CD4-positive, alpha-beta memory T cell (primary cell): ENCODE data around the gene TRAPPC3L. TPM values are rescaled to one million over a fixed set of nuclear protein-coding genes. Genes with fewer than 3 reads are reported as not detected.

Source experiments
- CTCF ChIA-PET: fragments of 350-600 bp; sonication (Branson Sonifier 250); formaldehyde crosslinking; loops from one replicate; lab custom pipeline; 2021; ENCODE audit warnings: inconsistent platforms; ENCODE audit not compliant: partially characterized antibody; lab: Charles Lee
- POLR2A ChIA-PET: fragments of 350-600 bp; sonication (Branson Sonifier 250); formaldehyde crosslinking; loops from one replicate; lab custom pipeline; 2021; ENCODE audit not compliant: partially characterized antibody; lab: Charles Lee
- DNase-seq, 5 donors: peaks; one replicate each; pipeline versions ENCODE4 v3.0.0 to v3.0.0-alpha.2; 2020 to 2022; ENCODE audit warnings: mixed read lengths in 1 of 5
- H3K27ac ChIP-seq: one replicate; pipeline ENCODE4 v1.7.0; 2013; ENCODE audit warnings: low read depth, low read length
- H3K27me3 ChIP-seq: 2 replicates; pipeline ENCODE4 v1.7.0; 2013; ENCODE audit warnings: mild to moderate bottlenecking, low read length, moderate library complexity; ENCODE audit not compliant: insufficient read depth
- H3K36me3 ChIP-seq: 2 replicates; pipeline ENCODE4 v1.7.0; 2013; ENCODE audit warnings: mild to moderate bottlenecking, low read length, moderate library complexity; ENCODE audit not compliant: insufficient read depth
- H3K4me1 ChIP-seq: 2 replicates; pipeline ENCODE4 v1.7.0; 2013; ENCODE audit warnings: mild to moderate bottlenecking, low read length, moderate library complexity; ENCODE audit not compliant: insufficient read depth
- H3K4me3 ChIP-seq, 2 donors: one replicate each; pipeline ENCODE4 v1.7.0; 2013; ENCODE audit warnings: low read length in 2 of 2, mild to moderate bottlenecking in 1 of 2
- H3K9me3 ChIP-seq, 2 donors: one replicate each; pipeline ENCODE4 v1.7.0; 2013; ENCODE audit warnings: low read length in 2 of 2, control low read depth in 1 of 2; ENCODE audit not compliant: control insufficient read depth in 1 of 2
- H3K27ac Mint-ChIP-seq, 7 donors: one replicate each; pipeline ENCODE4 v1.8.0; 2020 to 2021; ENCODE audit warnings: mixed read lengths in 7 of 7, mild to moderate bottlenecking in 6 of 7, inconsistent platforms in 3 of 7, moderate library complexity in 3 of 7
- H3K27me3 Mint-ChIP-seq, 2 donors: one replicate each; pipeline ENCODE4 v1.8.0; 2020 to 2021; ENCODE audit warnings: mixed read lengths in 2 of 2
- H3K36me3 Mint-ChIP-seq, 2 donors: one replicate each; pipeline ENCODE4 v1.8.0; 2020 to 2021; ENCODE audit warnings: mixed read lengths in 2 of 2, inconsistent platforms in 1 of 2, mild to moderate bottlenecking in 1 of 2
- H3K4me1 Mint-ChIP-seq, 4 donors: one replicate each; pipeline ENCODE4 v1.8.0; 2020 to 2021; ENCODE audit warnings: mixed read lengths in 4 of 4, mild to moderate bottlenecking in 1 of 4
- H3K4me3 Mint-ChIP-seq, 8 donors: one replicate each; pipeline ENCODE4 v1.8.0; 2020 to 2021; ENCODE audit warnings: mixed read lengths in 8 of 8, mild to moderate bottlenecking in 7 of 8, moderate library complexity in 6 of 8, inconsistent platforms in 3 of 8
- H3K9me3 Mint-ChIP-seq, 8 donors: one replicate each; pipeline ENCODE4 v1.8.0; 2020 to 2021; ENCODE audit warnings: mixed read lengths in 8 of 8, mild to moderate bottlenecking in 5 of 8, inconsistent platforms in 3 of 8, moderate library complexity in 1 of 8
- intact Hi-C: fragments of 100-400 bp; cut with micrococcal nuclease; formaldehyde crosslinking; loops from one replicate; pipeline ENCODE4 v1.15.1; 2023
- polyA plus RNA-seq, 2 donors: library from polyadenylated mRNA; unstranded; fragments of 300-500 nt; fragmentation: Illumina TruSeq; gene quantifications; one replicate each; pipeline ENCODE4 v1.2.3, GENCODE V29; 2021
- total RNA-seq, 2 experiments: library from RNA; stranded (reverse); gene quantifications; one replicate each; pipeline ENCODE4 v1.2.3, GENCODE V29; 2021

The TRAPPC3L gene
- total and polyA plus RNA-seq, 4 experiments from 2014 or later, result not detected

DNA sequence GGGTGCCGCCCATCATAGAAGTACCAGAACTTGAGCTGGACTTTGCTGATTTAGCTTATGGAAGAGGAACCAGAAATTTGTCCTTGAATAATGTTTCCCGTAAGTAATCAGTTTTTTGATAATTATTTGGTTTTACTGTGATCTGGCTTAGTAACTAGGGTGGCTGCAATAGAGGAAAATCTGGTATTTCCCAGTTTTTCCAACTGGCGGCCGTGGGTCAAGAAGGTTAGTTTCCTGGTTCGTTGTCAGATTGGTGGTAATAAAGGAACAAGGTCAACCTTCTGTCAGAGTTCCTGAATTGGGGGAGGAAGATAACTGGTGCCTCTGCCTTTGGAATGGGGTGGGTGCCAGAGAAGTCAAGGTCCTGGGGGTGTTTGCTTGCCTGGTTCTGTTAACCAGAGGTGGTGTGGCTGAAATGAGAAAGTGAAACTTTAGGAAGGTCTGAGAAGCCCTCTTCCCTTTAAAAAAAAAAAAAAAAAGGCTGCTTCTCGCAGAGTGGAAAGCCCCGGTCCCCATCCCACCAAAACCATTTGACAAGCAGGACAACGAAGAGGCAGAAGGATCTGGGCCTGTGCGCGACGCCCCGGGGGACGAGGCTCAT, 84.1 kb downstream of the TRAPPC3L start, which contains the start of gene CALHM6:
Gene CALHM6 (plus strand): TSS at position 45 of the 601 bp plus-strand sequence. CDS start 555 bp downstream, at position 600.
- no peak within 1 kb of the TSS for H3K27ac ChIP-seq
- DNase-seq, result no peak
- H3K9me3 ChIP-seq, result no peaks in the 10 kb centered on the region
- H3K36me3 ChIP-seq, result no peaks in the 10 kb centered on the region
- H3K36me3 Mint-ChIP-seq, result no peaks in the 10 kb centered on the region
- H3K9me3 Mint-ChIP-seq, result peaks cover 0 to 3% (median 0%) of the 10 kb centered on the region in 8 donors
- H3K27me3 ChIP-seq, result no peaks in the 10 kb centered on the region
- ChIA-PET POLR2A (no interaction called here), CTCF (interaction anchor here (1.0 kb wide), 1 partner anchor 174 kb away, joined by 4 read pairs; no protein-coding TSS in a partner anchor)
- H3K4me1 ChIP-seq, result peaks cover 12% of the 10 kb centered on the region
- peaks cover 9 to 32% (median 28%) of the 10 kb centered on the region in 4 donors for H3K4me1 Mint-ChIP-seq
- H3K27ac Mint-ChIP-seq, result peak within 1 kb of the TSS in 6 of 7 donors; percentile 14 to 87 (median 72)
- intact Hi-C loops, result no loop called here
- H3K4me3 ChIP-seq, result peak within 1 kb of the TSS; percentile 26 to 54
- peaks cover 10 to 17% of the 10 kb centered on the region in 2 donors for H3K27me3 Mint-ChIP-seq
- H3K4me3 Mint-ChIP-seq, result peak within 1 kb of the TSS; percentile 72 to 87 (median 80)

GRCh38 chr6:116459927-116460326, 85.6 kb downstream of the TRAPPC3L start:
- POLR2A ChIA-PET, result no interaction called here
- H3K9me3 ChIP-seq, result no peaks in the 10 kb centered on the region
- peaks cover 0 to 3% (median 0%) of the 10 kb centered on the region in 8 donors for H3K9me3 Mint-ChIP-seq
- DNase-seq, result no peak
- H3K36me3 Mint-ChIP-seq, result no peaks in the 10 kb centered on the region
- intact Hi-C loops, result no loop called here
- peaks cover 9 to 32% (median 26%) of the 10 kb centered on the region in 4 donors for H3K4me1 Mint-ChIP-seq
- CTCF ChIA-PET, result no interaction called here
- H3K27ac Mint-ChIP-seq, result no peak overlapping the region
- no peak overlapping the region for H3K27ac ChIP-seq
- H3K36me3 ChIP-seq, result no peaks in the 10 kb centered on the region
- H3K4me3 Mint-ChIP-seq, result peak overlapping the region in 2 of 8 donors; percentile 26 to 33
- peaks cover 12% of the 10 kb centered on the region for H3K4me1 ChIP-seq
- H3K27me3 ChIP-seq, result no peaks in the 10 kb centered on the region
- peaks cover 10 to 17% of the 10 kb centered on the region in 2 donors for H3K27me3 Mint-ChIP-seq
- H3K4me3 ChIP-seq, result no peak overlapping the region

- DNase-seq, result no peak
- Mint-ChIP-seq H3K36me3 (no peaks in the 10 kb centered on the region), H3K27ac (no peak overlapping the region), H3K27me3 (peaks cover 8 to 16% of the 10 kb centered on the region in 2 donors), H3K4me1 (peaks cover 7 to 26% (median 18%) of the 10 kb centered on the region in 4 donors), H3K4me3 (no peak overlapping the region), H3K9me3 (peaks cover 0 to 3% (median 0%) of the 10 kb centered on the region in 8 donors)
- Histone ChIP-seq H3K4me3 (no peak overlapping the region), H3K27me3 (no peaks in the 10 kb centered on the region), H3K4me1 (peaks cover 12% of the 10 kb centered on the region), H3K9me3 (no peaks in the 10 kb centered on the region), H3K27ac (no peak overlapping the region), H3K36me3 (no peaks in the 10 kb centered on the region)
- CTCF ChIA-PET, result no interaction called here
- intact Hi-C loops, result no loop called here
- POLR2A ChIA-PET, result no interaction called here
Observed at GRCh38 chr6:116458264-116458663, 87.2 kb downstream of the TRAPPC3L start.

GRCh38 chr6:116456927-116457326, 88.6 kb downstream of the TRAPPC3L start:
- Mint-ChIP-seq H3K4me1 (peaks cover 5 to 17% (median 11%) of the 10 kb centered on the region in 4 donors), H3K36me3 (no peaks in the 10 kb centered on the region), H3K4me3 (no peak overlapping the region), H3K27me3 (peaks cover 4 to 14% of the 10 kb centered on the region in 2 donors), H3K9me3 (peaks cover 0 to 3% (median 0%) of the 10 kb centered on the region in 8 donors), H3K27ac (peak overlapping the region in 1 of 7 donors; percentile 71)
- H3K9me3 ChIP-seq, result no peaks in the 10 kb centered on the region
- no peaks in the 10 kb centered on the region for H3K36me3 ChIP-seq
- intact Hi-C loops, result no loop called here
- no peak overlapping the region for H3K27ac ChIP-seq
- CTCF ChIA-PET, result no interaction called here
- DNase-seq, result no peak
- H3K4me3 ChIP-seq, result no peak overlapping the region
- H3K4me1 ChIP-seq, result peaks cover 8% of the 10 kb centered on the region
- no peaks in the 10 kb centered on the region for H3K27me3 ChIP-seq
- POLR2A ChIA-PET, result no interaction called here

GRCh38 chr6:116456106-116456505, 89.4 kb downstream of the TRAPPC3L start:
- Histone ChIP-seq H3K27me3 (no peaks in the 10 kb centered on the region), H3K36me3 (no peaks in the 10 kb centered on the region), H3K27ac (no peak overlapping the region), H3K4me1 (peaks cover under 1% of the 10 kb centered on the region), H3K9me3 (no peaks in the 10 kb centered on the region), H3K4me3 (no peak overlapping the region)
- H3K4me1 Mint-ChIP-seq, result peaks cover 3 to 10% (median 5%) of the 10 kb centered on the region in 4 donors
- POLR2A ChIA-PET, result no interaction called here
- CTCF ChIA-PET, result no interaction called here
- no peak overlapping the region for H3K27ac Mint-ChIP-seq
- H3K4me3 Mint-ChIP-seq, result no peak overlapping the region
- H3K27me3 Mint-ChIP-seq, result peaks cover 4 to 10% of the 10 kb centered on the region in 2 donors
- no peaks in the 10 kb centered on the region for H3K36me3 Mint-ChIP-seq
- H3K9me3 Mint-ChIP-seq, result peaks cover 0 to 3% (median 0%) of the 10 kb centered on the region in 8 donors
- intact Hi-C loops, result no loop called here
- DNase-seq, result no peak

GRCh38 chr6:116452531-116452930, 93.0 kb downstream of the TRAPPC3L start:
- Histone ChIP-seq H3K9me3 (no peaks in the 10 kb centered on the region), H3K27me3 (no peaks in the 10 kb centered on the region), H3K4me1 (no peaks in the 10 kb centered on the region), H3K4me3 (no peak overlapping the region), H3K36me3 (no peaks in the 10 kb centered on the region), H3K27ac (no peak overlapping the region)
- H3K9me3 Mint-ChIP-seq, result no peaks in the 10 kb centered on the region
- ChIA-PET POLR2A (no interaction called here), CTCF (no interaction called here)
- intact Hi-C loops, result no loop called here
- H3K4me1 Mint-ChIP-seq, result peaks cover 0 to 7% (median under 1%) of the 10 kb centered on the region in 4 donors
- no peak for DNase-seq
- no peak overlapping the region for H3K4me3 Mint-ChIP-seq
- H3K36me3 Mint-ChIP-seq, result no peaks in the 10 kb centered on the region
- no peak overlapping the region for H3K27ac Mint-ChIP-seq
- peaks cover 5% of the 10 kb centered on the region in 2 donors for H3K27me3 Mint-ChIP-seq

DNA sequence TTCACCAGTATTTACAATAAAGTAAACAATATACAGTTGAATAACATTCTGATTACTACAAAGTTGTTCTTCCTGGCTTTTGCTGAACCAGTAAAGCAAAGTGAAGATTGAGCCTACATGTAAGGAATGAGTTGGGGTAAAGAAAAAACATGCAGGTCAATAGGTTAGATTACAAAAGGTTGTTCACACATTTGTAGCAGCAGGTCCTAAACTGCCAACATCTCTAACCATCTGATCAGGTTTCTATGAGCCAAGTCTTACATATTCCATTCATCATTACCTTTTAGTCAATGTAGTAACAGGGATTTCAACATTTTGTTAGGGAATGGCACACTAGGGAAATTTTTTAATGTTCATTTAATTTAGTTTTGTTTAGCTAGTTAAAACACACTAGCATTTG, 93.6 kb downstream of the TRAPPC3L start:
- peaks cover 5% of the 10 kb centered on the region in 2 donors for H3K27me3 Mint-ChIP-seq
- no peaks in the 10 kb centered on the region for H3K36me3 Mint-ChIP-seq
- ChIA-PET POLR2A (no interaction called here), CTCF (interaction anchor here (1.2 kb wide), 1 partner anchor 81 kb away, joined by 3 read pairs; no protein-coding TSS in a partner anchor)
- Histone ChIP-seq H3K27me3 (no peaks in the 10 kb centered on the region), H3K9me3 (no peaks in the 10 kb centered on the region), H3K36me3 (no peaks in the 10 kb centered on the region), H3K4me3 (no peak overlapping the region), H3K4me1 (no peaks in the 10 kb centered on the region), H3K27ac (no peak overlapping the region)
- no peak overlapping the region for H3K4me3 Mint-ChIP-seq
- intact Hi-C loops, result no loop called here
- no peak overlapping the region for H3K27ac Mint-ChIP-seq
- no peaks in the 10 kb centered on the region for H3K9me3 Mint-ChIP-seq
- no peak for DNase-seq
- H3K4me1 Mint-ChIP-seq, result peaks cover 0 to 7% (median under 1%) of the 10 kb centered on the region in 4 donors
